Gastroesophageal sphincter (tissue), 4 donors: ENCODE measurements around the gene KCNMA1. TPM values are rescaled to one million over a fixed set of nuclear protein-coding genes. Genes with fewer than 3 reads are reported as not detected.

Experiments
- ATAC-seq: fragments of 150-250 bp; one replicate; pipeline ENCODE4 v1.9.1; 2016; ENCODE audit warnings: mild to moderate bottlenecking, moderate library complexity
- H3K27ac ChIP-seq, 4 donors: fragments of 200-600 bp; sonication (generic) in 3 of 4; 1 replicate in 3 of 4; 2 replicates in 1 of 4; pipeline ENCODE4 v1.5.1; 2016 to 2019
- H3K27me3 ChIP-seq: fragments of 200-600 bp; sonication (generic); one replicate; pipeline ENCODE4 v1.5.1; 2019
- H3K36me3 ChIP-seq, 2 donors: fragments of 200-600 bp; sonication (generic); one replicate each; pipeline ENCODE4 v1.5.1; 2019; ENCODE audit warnings: control low read depth in 1 of 2
- H3K4me1 ChIP-seq, 3 donors: fragments of 200-600 bp; sonication (generic); 1 replicate in 2 of 3; 2 replicates in 1 of 3; pipeline ENCODE4 v1.5.1; 2016 to 2019; ENCODE audit warnings: control low read depth in 2 of 3
- H3K4me3 ChIP-seq, 2 donors: fragments of 200-600 bp; sonication (generic); one replicate each; pipeline ENCODE4 v1.5.1; 2019; ENCODE audit warnings: mild to moderate bottlenecking in 1 of 2, moderate library complexity in 1 of 2
- H3K9me3 ChIP-seq, 3 donors: fragments of 200-600 bp; sonication (generic); one replicate each; pipeline ENCODE4 v1.5.1; 2017 to 2019; ENCODE audit warnings: control low read depth in 2 of 3
- CTCF ChIP-seq, 4 experiments: fragments of 200-600 bp in 2 of 4; fragments of 450-650 bp in 2 of 4; sonication (generic) in 1 of 4; IDR thresholded peaks; one replicate each; pipeline ENCODE4 v1.5.1; 2017 to 2019; ENCODE audit warnings: antibody characterized with exemption in 4 of 4, mild to moderate bottlenecking in 2 of 4, moderate library complexity in 2 of 4
- EP300 ChIP-seq: sonication (generic); formaldehyde crosslinking; IDR thresholded peaks from one replicate; pipeline ENCODE4 v1.6.1; 2017; ENCODE audit warnings: antibody characterized with exemption, mild to moderate bottlenecking
- POLR2A ChIP-seq, 2 donors: fragments of 450-650 bp; IDR thresholded peaks; one replicate each; pipeline ENCODE4 v1.6.1; 2017; ENCODE audit warnings: antibody characterized with exemption in 2 of 2, mild to moderate bottlenecking in 2 of 2, moderate library complexity in 1 of 2
- POLR2AphosphoS5 ChIP-seq: sonication (generic); formaldehyde crosslinking; IDR thresholded peaks from one replicate; pipeline ENCODE4 v1.6.1; 2017; ENCODE audit warnings: antibody characterized with exemption
- WGBS, 2 donors: methylation state at CpG; one replicate each; pipeline ENCODE4 v1.1.5; 2018; ENCODE audit warnings: low coverage in 1 of 2; 5-methylcytosine and 5-hydroxymethylcytosine counted together
- total RNA-seq, 4 donors: library from RNA; depleted of rRNA; stranded (reverse); fragments of >200 nt; gene quantifications; one replicate each; pipeline ENCODE4 v1.1.0, GENCODE V29; 2016

Gene KCNMA1
- total RNA-seq, 4 donors from 2014 or later, result 168 to 389 (median 323) TPM

GRCh38 chr10:76939933-76940468 lies 697.6 kb downstream of the KCNMA1 start:
- no peak for TF ChIP-seq POLR2A (IDR thresholded peaks at IDR 0.05)
- TF ChIP-seq POLR2AphosphoS5, result no peak
- no peak for TF ChIP-seq CTCF (IDR thresholded peaks at IDR 0.05)
- WGBS, 2 donors, result 40 to 65% methylated on average over 2 of the region's 2 CpGs
- peaks cover 0 to 13% (median 0%) of the 10 kb centered on the region in 3 donors for H3K4me1 ChIP-seq

GRCh38 chr10:76937181-76937600 lies 700.4 kb downstream of the KCNMA1 start:
- no peak overlapping the region for H3K27ac ChIP-seq
- H3K36me3 ChIP-seq, result peaks cover 0 to 23% of the 10 kb centered on the region in 2 donors
- 22 to 29% methylated on average over 2 of the region's 2 CpGs for WGBS, 2 donors
- no peaks in the 10 kb centered on the region for H3K27me3 ChIP-seq
- no peak for TF ChIP-seq POLR2AphosphoS5
- no peak for TF ChIP-seq CTCF (IDR thresholded peaks at IDR 0.05)
- TF ChIP-seq EP300, result no peak
- no peak for TF ChIP-seq POLR2A (IDR thresholded peaks at IDR 0.05)
- no peak for ATAC-seq
- H3K4me3 ChIP-seq, result no peak overlapping the region
- peaks cover 0 to 13% (median 0%) of the 10 kb centered on the region in 3 donors for H3K4me1 ChIP-seq
- H3K9me3 ChIP-seq, result no peaks in the 10 kb centered on the region

More at GRCh38 chr10:76939933-76940468, 697.6 kb downstream of the KCNMA1 start:
- Histone ChIP-seq H3K27me3 (no peaks in the 10 kb centered on the region), H3K27ac (no peak overlapping the region), H3K4me3 (no peak overlapping the region), H3K9me3 (no peaks in the 10 kb centered on the region), H3K36me3 (peaks cover 0 to 51% of the 10 kb centered on the region in 2 donors)
- ATAC-seq, result no peak

- Histone ChIP-seq H3K27ac (no peak overlapping the region), H3K4me1 (peaks cover 0 to 13% (median 0%) of the 10 kb centered on the region in 3 donors), H3K9me3 (no peaks in the 10 kb centered on the region), H3K36me3 (peaks cover 0 to 13% of the 10 kb centered on the region in 2 donors), H3K27me3 (no peaks in the 10 kb centered on the region), H3K4me3 (no peak overlapping the region)
- no peak for ATAC-seq
- WGBS, 2 donors, result 50 to 64% methylated on average over 4 of the region's 4 CpGs
- TF ChIP-seq CTCF (IDR thresholded peaks at IDR 0.05), result no peak
- TF ChIP-seq POLR2A (IDR thresholded peaks at IDR 0.05), result no peak
- TF ChIP-seq EP300, result no peak
- no peak for TF ChIP-seq POLR2AphosphoS5
Measured at GRCh38 chr10:76935941-76936613, 701.5 kb downstream of the KCNMA1 start.

GRCh38 chr10:76928565-76928964 lies 709.0 kb downstream of the KCNMA1 start:
- H3K36me3 ChIP-seq, result no peaks in the 10 kb centered on the region
- no peak overlapping the region for H3K27ac ChIP-seq
- no peak for ATAC-seq

More at GRCh38 chr10:76928565-76928964, 709.0 kb downstream of the KCNMA1 start:
- TF ChIP-seq POLR2AphosphoS5 (no peak), POLR2A (IDR thresholded peaks at IDR 0.05) (no peak), EP300 (no peak), CTCF (IDR thresholded peaks at IDR 0.05) (no peak)
- Histone ChIP-seq H3K4me3 (no peak overlapping the region), H3K27me3 (no peaks in the 10 kb centered on the region), H3K4me1 (no peaks in the 10 kb centered on the region), H3K9me3 (no peaks in the 10 kb centered on the region)
- WGBS, 2 donors, result 85 to 92% methylated on average over 4 to 7 of the region's 7 CpGs
